Endothelial cell of umbilical vein (primary cell): ENCODE results near the gene COMMD9. TPM values are rescaled to one million over a fixed set of nuclear protein-coding genes. Genes with fewer than 3 reads are reported as not detected.

Experiments
- BruUV-seq: library from RNA; stranded (reverse); fragments of 400-500 nt; replicated peaks from 2 replicates; lab custom pipeline; 2021; lab: Mats Ljungman, UMichigan
- CTCF ChIA-PET: fragments of 300-600, 350-600 bp; sonication (Branson Sonifier 250); formaldehyde crosslinking; loops from one replicate; lab custom pipeline; 2021; ENCODE audit warnings: antibody characterized with exemption, inconsistent platforms; lab: Charles Lee
- POLR2A ChIA-PET: fragments of 300-600, 350-600 bp; sonication (Branson Sonifier 250); formaldehyde crosslinking; loops from one replicate; lab custom pipeline; 2021; ENCODE audit warnings: antibody characterized with exemption, inconsistent platforms; lab: Charles Lee
- DNase-seq: peaks from one replicate; pipeline ENCODE4 v3.0.0-alpha.2; 2011; ENCODE audit warnings: low read depth, low spot score
- FAIRE-seq: peaks from 2 replicates; lab custom pipeline; 2011; peaks lifted over from hg19 to GRCh38; lab: Jason Lieb, UNC
- H2AFZ ChIP-seq: 2 replicates; pipeline ENCODE4 v1.6.0; 2012; ENCODE audit warnings: low read depth, low read length, control low read depth, inconsistent platforms
- H3K27ac ChIP-seq: 2 replicates; pipeline ENCODE4 v1.5.1; 2011; ENCODE audit warnings: low read depth, mild to moderate bottlenecking, control low read depth, low read length, moderate library complexity; ENCODE audit not compliant: insufficient read depth
- H3K27me3 ChIP-seq, 2 experiments: 2 replicates each; pipeline versions ENCODE4 v1.6.0 to v1.6.1; 2011; ENCODE audit warnings: low read length in 2 of 2, mixed read lengths in 1 of 2; ENCODE audit not compliant: control insufficient read depth in 2 of 2, insufficient read depth in 2 of 2
- H3K36me3 ChIP-seq, 2 experiments: 2 replicates in 1 of 2; 3 replicates in 1 of 2; pipeline ENCODE4 v1.5.1; 2011; ENCODE audit warnings: low read length in 2 of 2, mild to moderate bottlenecking in 1 of 2, moderate library complexity in 1 of 2; ENCODE audit not compliant: control insufficient read depth in 2 of 2, insufficient read depth in 2 of 2; ENCODE audit errors: extremely low read depth in 1 of 2
- H3K4me1 ChIP-seq: 3 replicates; pipeline ENCODE4 v1.5.1; 2011; ENCODE audit warnings: mild to moderate bottlenecking, low read length; ENCODE audit not compliant: control insufficient read depth, insufficient read depth; ENCODE audit errors: extremely low read depth
- H3K4me2 ChIP-seq: 2 replicates; pipeline ENCODE4 v1.6.1; 2011; ENCODE audit warnings: low read length, control low read depth, mixed read lengths; ENCODE audit not compliant: insufficient read depth
- H3K4me3 ChIP-seq, 3 experiments: fragments of 200-600 bp in 1 of 3; sonication (generic), shearing (Covaris generic) in 1 of 3; replicated peaks in 1 of 3; 2 replicates each; pipeline ENCODE4 v1.5.1; 2011 to 2016; ENCODE audit warnings: control low read depth in 3 of 3, low read length in 3 of 3, mild to moderate bottlenecking in 2 of 3, inconsistent platforms in 1 of 3, low read depth in 1 of 3, moderate library complexity in 1 of 3; ENCODE audit not compliant: insufficient read depth in 1 of 3
- H3K79me2 ChIP-seq: 2 replicates; pipeline ENCODE4 v1.6.0; 2012; ENCODE audit warnings: low read length, inconsistent platforms; ENCODE audit not compliant: control insufficient read depth, insufficient read depth
- H3K9ac ChIP-seq: replicated peaks from 2 replicates; pipeline ENCODE3; 2011; ENCODE audit warnings: low read length, control low read depth; ENCODE audit not compliant: insufficient read depth; ENCODE audit errors: extremely low read depth
- H3K9me1 ChIP-seq: replicated peaks from 3 replicates; pipeline ENCODE4 v1.6.0; 2011; ENCODE audit warnings: mild to moderate bottlenecking, low read length; ENCODE audit not compliant: control insufficient read depth, insufficient read depth; ENCODE audit errors: extremely low read depth
- H3K9me3 ChIP-seq: replicated peaks from 2 replicates; pipeline ENCODE4 v1.5.1; 2012; ENCODE audit warnings: low read length, inconsistent platforms; ENCODE audit not compliant: control insufficient read depth, insufficient read depth
- H4K20me1 ChIP-seq: replicated peaks from 2 replicates; pipeline ENCODE3; 2011; ENCODE audit warnings: mild to moderate bottlenecking, low read length; ENCODE audit not compliant: control insufficient read depth, insufficient read depth; ENCODE audit errors: extremely low read depth
- EZH2 ChIP-seq: IDR thresholded peaks from 2 replicates; pipeline ENCODE4 v1.6.1; 2012; ENCODE audit warnings: borderline replicate concordance, low read depth, mild to moderate bottlenecking, moderate library complexity, low read length, inconsistent platforms; ENCODE audit not compliant: severe bottlenecking
- FOS ChIP-seq: IDR thresholded peaks from 2 replicates; pipeline ENCODE4 v1.6.1; 2011; ENCODE audit warnings: mild to moderate bottlenecking, low read length, moderate library complexity, borderline replicate concordance; ENCODE audit not compliant: insufficient read depth
- GATA2 ChIP-seq: IDR thresholded peaks from 2 replicates; pipeline ENCODE4 v1.7.0; 2011; ENCODE audit warnings: low read depth, mild to moderate bottlenecking, moderate library complexity, mixed read lengths, low read length; ENCODE audit not compliant: insufficient read length, insufficient read depth
- JUN ChIP-seq: IDR thresholded peaks from 2 replicates; pipeline ENCODE4 v1.6.1; 2011; ENCODE audit warnings: borderline replicate concordance, low read depth; ENCODE audit not compliant: insufficient read length, insufficient read depth
- MAX ChIP-seq: IDR thresholded peaks from 2 replicates; pipeline ENCODE4 v1.6.1; 2011; ENCODE audit not compliant: insufficient read depth, insufficient read length
- MYC ChIP-seq: IDR thresholded peaks from one replicate; pipeline ENCODE4 v1.6.1; 2011; ENCODE audit warnings: mild to moderate bottlenecking, low read depth, low read length
- POLR2A ChIP-seq: IDR thresholded peaks from 2 replicates; pipeline ENCODE4 v1.6.1; 2012; ENCODE audit warnings: low read depth, mild to moderate bottlenecking, control low read depth, low read length
- POLR2AphosphoS5 ChIP-seq: IDR thresholded peaks from 2 replicates; pipeline ENCODE4 v1.6.1; 2012; ENCODE audit warnings: low read depth, mild to moderate bottlenecking, control low read depth, low read length, moderate library complexity; ENCODE audit not compliant: insufficient read depth
- dilution Hi-C: fragments of 300-500 bp; cut with MboI; formaldehyde crosslinking; loops from one replicate; pipeline ENCODE4 v1.15.0; 2019; ENCODE audit warnings: low sequenced_read_pairs; ENCODE audit not compliant: extremely low pct_ligation_motif_present
- intact Hi-C: fragments of 100-400 bp; cut with micrococcal nuclease; formaldehyde crosslinking; loops from one replicate; pipeline ENCODE4 v1.10.0; 2022
- polyA plus RNA-seq, 4 experiments: library from polyadenylated mRNA; depleted of rRNA in 3 of 4; stranded (reverse) in 3 of 4; unstranded in 1 of 4; fragments of >200 nt; gene quantifications; 2 replicates each; pipeline versions ENCODE4 v1.2.1 to v1.2.3, GENCODE V29; 2011 to 2012; ENCODE audit warnings: missing spikeins in 1 of 4
- total RNA-seq: library from RNA; stranded (reverse); gene quantifications from 2 replicates; pipeline ENCODE4 v1.2.3, GENCODE V29; 2021
- TF ChIP-seq, protein P1 (sequence below), 2 donors: IDR thresholded peaks; 1 replicate in 1 of 2; 2 replicates in 1 of 2; pipeline ENCODE4 v1.5.1; 2011; ENCODE audit warnings: low read length in 2 of 2, mild to moderate bottlenecking in 2 of 2, moderate library complexity in 2 of 2, control low read depth in 1 of 2, inconsistent platforms in 1 of 2, low read depth in 1 of 2; ENCODE audit not compliant: insufficient read depth in 1 of 2; ENCODE audit errors: extremely low read depth in 1 of 2

The COMMD9 gene
- total and polyA plus RNA-seq, 2 donors (not counting 3 experiments of a cell fraction or from before 2014, with no cell fraction given) = 65.1 to 78.9 TPM

DNA sequence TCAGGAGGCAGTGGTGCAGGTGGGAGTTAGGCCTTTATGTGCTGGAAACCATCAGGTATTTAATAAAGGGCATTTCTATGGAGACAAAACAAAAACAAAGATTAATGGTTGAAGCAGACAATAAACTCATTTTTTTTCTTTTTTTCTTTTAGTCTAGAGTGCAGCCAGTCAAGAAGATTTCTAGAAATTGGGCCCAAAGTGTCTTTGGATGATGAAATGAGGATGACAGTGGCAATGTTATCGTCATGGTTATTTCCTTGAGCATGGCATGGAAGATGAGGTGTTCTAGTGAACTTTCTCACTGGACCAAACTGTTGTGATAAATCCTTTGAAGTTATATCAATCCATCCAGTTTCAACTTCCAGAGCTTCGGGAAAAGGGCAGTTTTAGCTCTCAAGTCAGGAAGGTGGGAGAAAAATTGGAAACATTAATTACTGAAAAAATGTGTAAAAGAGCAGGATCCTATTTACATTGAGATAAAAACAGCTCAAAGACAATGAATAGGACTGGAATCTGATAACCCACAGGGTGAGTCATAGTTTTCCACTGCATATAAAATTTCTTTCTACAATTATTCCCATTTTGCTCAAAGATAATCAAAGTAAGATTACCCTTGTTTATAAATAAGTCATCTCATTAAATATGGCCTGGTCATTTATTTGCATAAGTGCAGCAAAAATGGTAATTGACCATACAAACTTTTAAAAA lies 39.9 kb upstream of the COMMD9 start:
- no peaks in the 10 kb centered on the region for H4K20me1 ChIP-seq
- no TSS peak for BruUV-seq
- no peak overlapping the region for H3K4me3 ChIP-seq
- H3K4me2 ChIP-seq = no peak overlapping the region
- H3K36me3 ChIP-seq = no peaks in the 10 kb centered on the region
- H3K9ac ChIP-seq = no peak overlapping the region
- peak; percentile 34 for DNase-seq
- H2AFZ ChIP-seq = no peak overlapping the region
- H3K27me3 ChIP-seq = peaks cover 6 to 10% of the 10 kb centered on the region in 2 experiments
- H3K9me1 ChIP-seq = no peaks in the 10 kb centered on the region
- POLR2A ChIA-PET = no interaction called here
- no peak overlapping the region for H3K27ac ChIP-seq
- intact Hi-C loops = no loop called here
- peaks cover 7% of the 10 kb centered on the region for H3K4me1 ChIP-seq
- FAIRE-seq = no peak
- CTCF ChIA-PET = interaction anchor here (0.9 to 1.1 kb wide), 4 partner anchors 10 to 164 kb away, joined by 3 to 6 read pairs (median 4); no protein-coding TSS in a partner anchor
- dilution Hi-C loops = no loop called here
- H3K79me2 ChIP-seq = no peaks in the 10 kb centered on the region
- no peaks in the 10 kb centered on the region for H3K9me3 ChIP-seq
- no peak for TF ChIP-seq POLR2A
- peak; percentile 43 for TF ChIP-seq JUN
- TF ChIP-seq FOS = peak; percentile 49

DNA sequence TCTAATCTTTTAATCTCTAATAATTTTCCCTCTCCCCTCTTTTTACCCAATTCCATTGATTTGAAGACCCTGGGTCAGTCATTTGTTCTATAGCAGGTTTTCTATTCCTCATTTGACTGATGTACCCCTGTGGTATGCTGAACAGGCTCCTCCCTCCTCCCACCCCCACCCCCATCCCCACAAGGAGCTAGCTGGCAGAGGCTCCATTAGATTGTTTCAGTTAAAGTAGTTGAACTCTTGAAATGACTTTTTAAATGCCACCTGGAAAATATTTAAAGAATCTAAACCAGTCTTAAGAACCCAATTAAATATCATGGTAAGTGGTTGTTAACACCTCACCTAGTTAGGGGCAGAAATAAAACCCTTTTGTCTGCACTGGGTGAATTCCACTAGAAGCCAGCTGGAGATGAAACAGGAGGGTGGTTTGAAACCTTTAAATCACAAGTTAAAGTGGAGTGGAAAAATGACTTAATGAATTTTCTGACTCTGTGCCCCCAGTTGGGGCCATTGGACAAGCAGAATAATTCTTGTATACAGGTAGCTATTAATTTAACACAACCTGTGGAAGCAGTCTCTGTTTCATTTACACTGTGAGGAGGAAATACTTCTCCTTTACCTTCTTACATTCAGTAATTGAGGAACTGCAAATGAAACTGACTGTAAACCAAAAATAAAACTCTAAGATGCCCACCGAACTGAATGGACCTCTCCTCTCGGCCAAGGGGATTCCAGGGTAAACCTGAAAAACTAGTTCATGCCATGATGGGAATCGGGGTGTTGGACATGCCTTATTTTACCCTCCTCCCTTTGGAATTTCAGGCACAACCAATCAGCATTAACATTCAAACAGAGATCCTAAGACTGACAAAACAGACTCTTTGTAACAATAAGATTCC lies 37.5 kb upstream of the COMMD9 start:
- TF ChIP-seq GATA2 = no peak
- TF ChIP-seq MYC = no peak
- no peak for TF ChIP-seq EZH2
- no peak for TF ChIP-seq MAX
- TF ChIP-seq FOS = no peak
- no peak for TF ChIP-seq POLR2A
- TF ChIP-seq POLR2AphosphoS5 = no peak
- TF ChIP-seq, protein P1, sequence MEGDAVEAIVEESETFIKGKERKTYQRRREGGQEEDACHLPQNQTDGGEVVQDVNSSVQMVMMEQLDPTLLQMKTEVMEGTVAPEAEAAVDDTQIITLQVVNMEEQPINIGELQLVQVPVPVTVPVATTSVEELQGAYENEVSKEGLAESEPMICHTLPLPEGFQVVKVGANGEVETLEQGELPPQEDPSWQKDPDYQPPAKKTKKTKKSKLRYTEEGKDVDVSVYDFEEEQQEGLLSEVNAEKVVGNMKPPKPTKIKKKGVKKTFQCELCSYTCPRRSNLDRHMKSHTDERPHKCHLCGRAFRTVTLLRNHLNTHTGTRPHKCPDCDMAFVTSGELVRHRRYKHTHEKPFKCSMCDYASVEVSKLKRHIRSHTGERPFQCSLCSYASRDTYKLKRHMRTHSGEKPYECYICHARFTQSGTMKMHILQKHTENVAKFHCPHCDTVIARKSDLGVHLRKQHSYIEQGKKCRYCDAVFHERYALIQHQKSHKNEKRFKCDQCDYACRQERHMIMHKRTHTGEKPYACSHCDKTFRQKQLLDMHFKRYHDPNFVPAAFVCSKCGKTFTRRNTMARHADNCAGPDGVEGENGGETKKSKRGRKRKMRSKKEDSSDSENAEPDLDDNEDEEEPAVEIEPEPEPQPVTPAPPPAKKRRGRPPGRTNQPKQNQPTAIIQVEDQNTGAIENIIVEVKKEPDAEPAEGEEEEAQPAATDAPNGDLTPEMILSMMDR (IDR thresholded peaks at IDR 0.05; ENCODE audit: extremely low read depth in 1 of 2, insufficient read depth in 1 of 2, low read depth in 1 of 2, low read length in 2 of 2) = no peak
- no peak for TF ChIP-seq JUN
- BruUV-seq = no TSS peak
- no peak overlapping the region for H2AFZ ChIP-seq
- no peak overlapping the region for H3K4me2 ChIP-seq
- peaks cover 4% of the 10 kb centered on the region in 2 experiments for H3K27me3 ChIP-seq
- FAIRE-seq (no peak), DNase-seq (no peak)
- H3K79me2 ChIP-seq = no peaks in the 10 kb centered on the region
- H3K9me3 ChIP-seq = no peaks in the 10 kb centered on the region
- intact Hi-C loops (no loop called here), dilution Hi-C loops (no loop called here)
- H3K36me3 ChIP-seq = no peaks in the 10 kb centered on the region
- H3K9ac ChIP-seq = no peak overlapping the region
- no peaks in the 10 kb centered on the region for H4K20me1 ChIP-seq
- ChIA-PET CTCF (interaction anchor here (0.8 to 1.0 kb wide), 2 partner anchors 152 to 166 kb away, joined by 3 to 4 read pairs; no protein-coding TSS in a partner anchor), POLR2A (no interaction called here)
- no peak overlapping the region for H3K4me3 ChIP-seq
- no peak overlapping the region for H3K27ac ChIP-seq
- H3K9me1 ChIP-seq = no peaks in the 10 kb centered on the region
- H3K4me1 ChIP-seq = peaks cover 7% of the 10 kb centered on the region
